Neuronal stem cell (in vitro differentiated cells): ENCODE data around the gene CEBPE.

Experiments used
- DNase-seq: peaks from one replicate; pipeline ENCODE4 v3.0.0-alpha.2; 2013; ENCODE audit warnings: low spot score
- H2AFZ ChIP-seq: one replicate; pipeline ENCODE4 v1.6.1; 2013; ENCODE audit warnings: mild to moderate bottlenecking, low read length, inconsistent platforms
- H2AK5ac ChIP-seq: 2 replicates; pipeline ENCODE4 v1.6.1; 2013; ENCODE audit warnings: low read depth, mild to moderate bottlenecking, inconsistent platforms, low read length, moderate library complexity, mixed read lengths
- H2BK120ac ChIP-seq: 2 replicates; pipeline ENCODE4 v1.6.1; 2013; ENCODE audit warnings: low read depth, mild to moderate bottlenecking, inconsistent platforms, low read length, moderate library complexity, mixed read lengths
- H2BK12ac ChIP-seq: one replicate; pipeline ENCODE4 v1.6.1; 2013; ENCODE audit warnings: low read length, inconsistent platforms
- H2BK15ac ChIP-seq: 2 replicates; pipeline ENCODE4 v1.6.1; 2013; ENCODE audit warnings: mild to moderate bottlenecking, low read length, inconsistent platforms, mixed read lengths
- H2BK5ac ChIP-seq: one replicate; pipeline ENCODE4 v1.6.1; 2013; ENCODE audit warnings: inconsistent platforms, mild to moderate bottlenecking, low read length, moderate library complexity
- H3K14ac ChIP-seq: one replicate; pipeline ENCODE4 v1.6.1; 2013; ENCODE audit warnings: low read length, inconsistent platforms
- H3K18ac ChIP-seq: 2 replicates; pipeline ENCODE4 v1.6.1; 2013; ENCODE audit warnings: low read length, inconsistent platforms
- H3K23ac ChIP-seq: 2 replicates; pipeline ENCODE4 v1.6.1; 2013; ENCODE audit warnings: low read depth, mild to moderate bottlenecking, mixed read lengths, low read length, inconsistent platforms; ENCODE audit not compliant: poor library complexity
- H3K27ac ChIP-seq: replicated peaks from 3 replicates; pipeline ENCODE4 v1.5.1; 2013; ENCODE audit warnings: low read length, inconsistent platforms
- H3K27me3 ChIP-seq, 3 experiments: 2 replicates each; pipeline ENCODE4 v1.6.1; 2013; ENCODE audit warnings: low read length in 3 of 3, mild to moderate bottlenecking in 2 of 3, inconsistent platforms in 1 of 3, low read depth in 1 of 3, mixed read lengths in 1 of 3, moderate library complexity in 1 of 3; ENCODE audit not compliant: control insufficient read depth in 3 of 3, insufficient read depth in 3 of 3
- H3K36me3 ChIP-seq, 2 donors: replicated peaks in 1 of 2; 2 replicates each; pipeline ENCODE4 v1.6.1; 2013; ENCODE audit warnings: low read length in 2 of 2; ENCODE audit not compliant: control insufficient read depth in 2 of 2, insufficient read depth in 2 of 2
- H3K4ac ChIP-seq: 2 replicates; pipeline ENCODE4 v1.6.1; 2013; ENCODE audit warnings: inconsistent platforms, mild to moderate bottlenecking, low read length, moderate library complexity
- H3K4me1 ChIP-seq, 2 donors: 1 replicate in 1 of 2; 2 replicates in 1 of 2; pipeline ENCODE4 v1.6.1; 2013; ENCODE audit warnings: low read length in 2 of 2, low read depth in 1 of 2; ENCODE audit not compliant: control insufficient read depth in 2 of 2, insufficient read depth in 1 of 2
- H3K4me2 ChIP-seq: one replicate; pipeline ENCODE4 v1.6.1; 2013; ENCODE audit warnings: mild to moderate bottlenecking, low read length, inconsistent platforms; ENCODE audit not compliant: insufficient read depth, poor library complexity, severe bottlenecking
- H3K4me3 ChIP-seq, 2 donors: 2 replicates each; pipeline ENCODE4 v1.5.1; 2013; ENCODE audit warnings: low read length in 2 of 2, mild to moderate bottlenecking in 2 of 2, inconsistent platforms in 1 of 2, moderate library complexity in 1 of 2
- H3K79me1 ChIP-seq: one replicate; pipeline ENCODE4 v1.6.1; 2013; ENCODE audit warnings: low read depth, mild to moderate bottlenecking, inconsistent platforms, low read length, moderate library complexity
- H3K9ac ChIP-seq: one replicate; pipeline ENCODE4 v1.6.1; 2013; ENCODE audit warnings: mild to moderate bottlenecking, low read depth, low read length, inconsistent platforms; ENCODE audit not compliant: poor library complexity
- H3K9me3 ChIP-seq, 2 donors: replicated peaks in 1 of 2; 2 replicates each; pipeline versions ENCODE3 to v1.6.1; 2013; ENCODE audit warnings: low read length in 2 of 2, mild to moderate bottlenecking in 2 of 2, inconsistent platforms in 1 of 2, low read depth in 1 of 2, mixed read lengths in 1 of 2, moderate library complexity in 1 of 2; ENCODE audit not compliant: control insufficient read depth in 2 of 2, insufficient read depth in 1 of 2
- H4K8ac ChIP-seq: one replicate; pipeline ENCODE4 v1.6.1; 2013; ENCODE audit warnings: low read depth, mild to moderate bottlenecking, inconsistent platforms, low read length, moderate library complexity
- H4K91ac ChIP-seq: one replicate; pipeline ENCODE4 v1.6.1; 2013; ENCODE audit warnings: low read length, low read depth, mild to moderate bottlenecking, inconsistent platforms; ENCODE audit not compliant: poor library complexity
- WGBS, 2 donors: extraction: QIAGEN DNeasy Blood & Tissue Kit; methylation state at CpG; one replicate each; pipeline ENCODE4 v1.1.7; 2013; ENCODE audit warnings: missing lambda C conversion rate in 2 of 2, mixed read lengths in 1 of 2; ENCODE audit not compliant: insufficient read length in 2 of 2, insufficient replicate concordance in 1 of 2; ENCODE audit errors: extremely low coverage in 2 of 2; 5-methylcytosine and 5-hydroxymethylcytosine counted together

The CEBPE gene

GRCh38 chr14:23125011-23125410 is 6.0 kb upstream of the CEBPE start:
- no peak overlapping the region for H3K4ac ChIP-seq
- no peak overlapping the region for H3K4me3 ChIP-seq
- H2BK12ac ChIP-seq, result no peak overlapping the region
- H2AFZ ChIP-seq, result no peak overlapping the region
- H3K36me3 ChIP-seq, result peaks cover 0 to 6% of the 10 kb centered on the region in 2 donors
- no peak overlapping the region for H3K4me2 ChIP-seq
- no peak overlapping the region for H2BK5ac ChIP-seq
- no peak overlapping the region for H3K23ac ChIP-seq
- H3K14ac ChIP-seq, result no peak overlapping the region
- H2AK5ac ChIP-seq, result no peak overlapping the region
- no peak overlapping the region for H4K8ac ChIP-seq
- no peaks in the 10 kb centered on the region for H3K27me3 ChIP-seq
- peaks cover 0 to 2% of the 10 kb centered on the region in 2 donors for H3K9me3 ChIP-seq
- no peak overlapping the region for H3K18ac ChIP-seq
- no peak overlapping the region for H3K9ac ChIP-seq
- H2BK15ac ChIP-seq, result no peak overlapping the region
- DNase-seq, result no peak
- 100% methylated on average over 1 of the region's 3 CpGs for WGBS, 2 donors
- H3K79me1 ChIP-seq, result no peaks in the 10 kb centered on the region
- H3K27ac ChIP-seq, result no peak overlapping the region
- peaks cover 4 to 5% of the 10 kb centered on the region in 2 donors for H3K4me1 ChIP-seq
- no peak overlapping the region for H2BK120ac ChIP-seq
- H4K91ac ChIP-seq, result no peak overlapping the region

GRCh38 chr14:23124337-23124954 is 5.4 kb upstream of the CEBPE start:
- Histone ChIP-seq H3K23ac (no peak overlapping the region), H3K36me3 (peaks cover 0 to 6% of the 10 kb centered on the region in 2 donors), H3K9ac (no peak overlapping the region), H2AK5ac (no peak overlapping the region), H2BK120ac (no peak overlapping the region), H3K18ac (no peak overlapping the region), H2BK15ac (no peak overlapping the region), H3K14ac (no peak overlapping the region), H3K4me1 (peaks cover 5 to 8% of the 10 kb centered on the region in 2 donors), H3K4me3 (no peak overlapping the region), H3K79me1 (no peaks in the 10 kb centered on the region), H3K27ac (no peak overlapping the region), H3K9me3 (peaks cover 0 to 2% of the 10 kb centered on the region in 2 donors), H3K27me3 (no peaks in the 10 kb centered on the region), H3K4me2 (no peak overlapping the region), H4K91ac (no peak overlapping the region), H2BK5ac (no peak overlapping the region), H2BK12ac (no peak overlapping the region), H2AFZ (no peak overlapping the region), H4K8ac (no peak overlapping the region), H3K4ac (no peak overlapping the region)
- no CpG with 5 or more reads among the region's 13 CpGs for WGBS, 2 donors
- DNase-seq, result no peak

GRCh38 chr14:23123419-23123818 is 4.4 kb upstream of the CEBPE start:
- no peaks in the 10 kb centered on the region for H3K27me3 ChIP-seq
- no peak overlapping the region for H3K18ac ChIP-seq
- H2AFZ ChIP-seq, result no peak overlapping the region
- no peak for DNase-seq
- H2BK120ac ChIP-seq, result no peak overlapping the region
- H3K27ac ChIP-seq, result no peak overlapping the region
- peaks cover 5 to 11% of the 10 kb centered on the region in 2 donors for H3K4me1 ChIP-seq
- H3K9ac ChIP-seq, result no peak overlapping the region
- H4K8ac ChIP-seq, result no peak overlapping the region
- no peak overlapping the region for H3K4me3 ChIP-seq
- H2BK12ac ChIP-seq, result no peak overlapping the region
- no peak overlapping the region for H3K14ac ChIP-seq
- no peak overlapping the region for H3K4me2 ChIP-seq
- no peak overlapping the region for H3K4ac ChIP-seq
- no CpG with 5 or more reads among the region's 8 CpGs for whole genome bisulfite sequencing, 2 donors
- no peak overlapping the region for H2BK15ac ChIP-seq
- H3K23ac ChIP-seq, result no peak overlapping the region
- H3K9me3 ChIP-seq, result peaks cover 0 to 2% of the 10 kb centered on the region in 2 donors
- no peaks in the 10 kb centered on the region for H3K79me1 ChIP-seq
- peaks cover 0 to 6% of the 10 kb centered on the region in 2 donors for H3K36me3 ChIP-seq
- no peak overlapping the region for H2BK5ac ChIP-seq
- no peak overlapping the region for H4K91ac ChIP-seq
- no peak overlapping the region for H2AK5ac ChIP-seq

GRCh38 chr14:23122086-23122485 is 3.0 kb upstream of the CEBPE start:
- H3K36me3 ChIP-seq, result no peaks in the 10 kb centered on the region
- H2BK120ac ChIP-seq, result no peak overlapping the region
- no peak for DNase-seq
- H3K27ac ChIP-seq, result no peak overlapping the region
- H3K9me3 ChIP-seq, result no peaks in the 10 kb centered on the region
- H3K4me2 ChIP-seq, result no peak overlapping the region
- H3K79me1 ChIP-seq, result no peaks in the 10 kb centered on the region
- no peak overlapping the region for H2AK5ac ChIP-seq
- no peak overlapping the region for H3K18ac ChIP-seq
- H3K4me3 ChIP-seq, result no peak overlapping the region
- H2AFZ ChIP-seq, result no peak overlapping the region
- no peak overlapping the region for H3K4ac ChIP-seq
- H2BK12ac ChIP-seq, result peak overlapping the region; percentile 14
- no peak overlapping the region for H2BK15ac ChIP-seq
- H3K27me3 ChIP-seq, result no peaks in the 10 kb centered on the region
- H4K8ac ChIP-seq, result no peak overlapping the region
- no peak overlapping the region for H4K91ac ChIP-seq
- WGBS, 2 donors, result no CpG with 5 or more reads among the region's 6 CpGs
- no peak overlapping the region for H3K9ac ChIP-seq
- no peak overlapping the region for H2BK5ac ChIP-seq
- H3K4me1 ChIP-seq, result peaks cover 5 to 11% of the 10 kb centered on the region in 2 donors
- no peak overlapping the region for H3K14ac ChIP-seq
- H3K23ac ChIP-seq, result no peak overlapping the region
